Ishikawa (cell line): ENCODE measurements around the gene NSG2.

Source experiments
- CEBPB ChIP-seq: IDR thresholded peaks from 2 replicates; pipeline ENCODE4 v1.6.1; 2012
- EP300 ChIP-seq: IDR thresholded peaks from 2 replicates; pipeline ENCODE4 v1.6.1; 2012; ENCODE audit warnings: borderline replicate concordance
- FOXM1 ChIP-seq: IDR thresholded peaks from 2 replicates; pipeline ENCODE4 v1.6.1; 2012; ENCODE audit warnings: low read depth, borderline replicate concordance
- NFIC ChIP-seq: IDR thresholded peaks from 2 replicates; pipeline ENCODE4 v1.6.1; 2012
- RAD21 ChIP-seq: IDR thresholded peaks from 2 replicates; pipeline ENCODE4 v1.6.1; 2012; ENCODE audit warnings: low read depth
- TAF1 ChIP-seq: IDR thresholded peaks from 2 replicates; pipeline ENCODE4 v1.6.1; 2012; ENCODE audit warnings: low read depth, mild to moderate bottlenecking
- TCF12 ChIP-seq: IDR thresholded peaks from 2 replicates; pipeline ENCODE4 v1.6.1; 2012; ENCODE audit warnings: low read depth
- TEAD4 ChIP-seq: IDR thresholded peaks from 2 replicates; pipeline ENCODE4 v1.6.1; 2012
- YY1 ChIP-seq: IDR thresholded peaks from 2 replicates; pipeline ENCODE4 v1.6.1; 2012; ENCODE audit warnings: low read depth
- TF ChIP-seq, protein P1 (sequence below): IDR thresholded peaks from 2 replicates; pipeline ENCODE4 v1.6.1; 2012; ENCODE audit warnings: low read depth, mild to moderate bottlenecking
- TF ChIP-seq, protein P2 (sequence below): IDR thresholded peaks from 2 replicates; pipeline ENCODE4 v1.6.1; 2012

GRCh38 chr5:174020928-174021304, 24.6 kb upstream of the NSG2 start:
- no peak for TF ChIP-seq TAF1
- TF ChIP-seq, protein P1, sequence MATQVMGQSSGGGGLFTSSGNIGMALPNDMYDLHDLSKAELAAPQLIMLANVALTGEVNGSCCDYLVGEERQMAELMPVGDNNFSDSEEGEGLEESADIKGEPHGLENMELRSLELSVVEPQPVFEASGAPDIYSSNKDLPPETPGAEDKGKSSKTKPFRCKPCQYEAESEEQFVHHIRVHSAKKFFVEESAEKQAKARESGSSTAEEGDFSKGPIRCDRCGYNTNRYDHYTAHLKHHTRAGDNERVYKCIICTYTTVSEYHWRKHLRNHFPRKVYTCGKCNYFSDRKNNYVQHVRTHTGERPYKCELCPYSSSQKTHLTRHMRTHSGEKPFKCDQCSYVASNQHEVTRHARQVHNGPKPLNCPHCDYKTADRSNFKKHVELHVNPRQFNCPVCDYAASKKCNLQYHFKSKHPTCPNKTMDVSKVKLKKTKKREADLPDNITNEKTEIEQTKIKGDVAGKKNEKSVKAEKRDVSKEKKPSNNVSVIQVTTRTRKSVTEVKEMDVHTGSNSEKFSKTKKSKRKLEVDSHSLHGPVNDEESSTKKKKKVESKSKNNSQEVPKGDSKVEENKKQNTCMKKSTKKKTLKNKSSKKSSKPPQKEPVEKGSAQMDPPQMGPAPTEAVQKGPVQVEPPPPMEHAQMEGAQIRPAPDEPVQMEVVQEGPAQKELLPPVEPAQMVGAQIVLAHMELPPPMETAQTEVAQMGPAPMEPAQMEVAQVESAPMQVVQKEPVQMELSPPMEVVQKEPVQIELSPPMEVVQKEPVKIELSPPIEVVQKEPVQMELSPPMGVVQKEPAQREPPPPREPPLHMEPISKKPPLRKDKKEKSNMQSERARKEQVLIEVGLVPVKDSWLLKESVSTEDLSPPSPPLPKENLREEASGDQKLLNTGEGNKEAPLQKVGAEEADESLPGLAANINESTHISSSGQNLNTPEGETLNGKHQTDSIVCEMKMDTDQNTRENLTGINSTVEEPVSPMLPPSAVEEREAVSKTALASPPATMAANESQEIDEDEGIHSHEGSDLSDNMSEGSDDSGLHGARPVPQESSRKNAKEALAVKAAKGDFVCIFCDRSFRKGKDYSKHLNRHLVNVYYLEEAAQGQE, result no peak
- no peak for TF ChIP-seq YY1
- no peak for TF ChIP-seq TEAD4
- TF ChIP-seq TCF12, result no peak
- TF ChIP-seq, protein P2, sequence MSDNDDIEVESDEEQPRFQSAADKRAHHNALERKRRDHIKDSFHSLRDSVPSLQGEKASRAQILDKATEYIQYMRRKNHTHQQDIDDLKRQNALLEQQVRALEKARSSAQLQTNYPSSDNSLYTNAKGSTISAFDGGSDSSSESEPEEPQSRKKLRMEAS, result no peak
- TF ChIP-seq EP300, result no peak
- no peak for TF ChIP-seq RAD21
- no peak for TF ChIP-seq CEBPB
- no peak for TF ChIP-seq NFIC
- TF ChIP-seq FOXM1, result no peak
